ENCODE results near the gene BNIP5.
A peak's percentile ranks its signal among the peaks of the same experiment; 100 is the strongest.

BNIP5 gene

DNA sequence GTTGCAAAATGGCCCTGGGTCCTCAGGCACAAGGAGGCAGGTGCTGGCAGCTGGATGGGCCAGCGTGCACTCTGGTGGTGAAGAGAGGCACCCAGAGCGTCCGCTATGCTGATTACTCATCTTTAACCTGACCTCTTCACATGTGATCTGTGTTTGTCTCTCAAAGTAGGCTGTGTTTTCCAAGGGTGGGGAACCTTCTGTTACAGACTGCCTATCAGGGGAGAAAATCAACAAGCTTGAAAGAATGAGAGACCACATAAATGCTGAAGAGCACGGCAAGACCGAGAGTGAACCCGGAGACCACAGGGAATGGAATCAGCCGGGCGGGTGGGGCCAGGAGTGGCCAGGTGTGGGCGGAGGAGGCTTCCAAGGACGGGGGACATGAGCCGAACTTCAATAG is 16.2 kb downstream of the BNIP5 start:
- DNase-seq, result no peak

DNA sequence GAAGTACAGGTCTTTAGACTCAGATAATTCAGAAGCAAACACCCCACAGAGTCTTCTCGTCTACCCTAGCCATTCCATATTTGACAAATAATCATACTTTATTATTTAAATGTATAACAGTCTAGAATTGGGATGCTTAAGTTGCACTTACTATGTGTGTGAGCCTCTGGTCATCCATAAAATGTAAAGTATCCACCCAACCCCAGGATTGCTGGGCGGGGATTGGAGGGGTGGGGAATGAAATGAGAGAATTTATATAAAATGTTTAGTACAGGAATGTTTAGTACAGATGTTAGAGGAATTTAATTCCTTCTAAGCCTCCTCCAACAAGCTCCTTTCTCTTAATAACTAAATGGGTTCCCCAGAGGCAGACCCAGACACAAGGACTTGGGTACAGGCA is 16.9 kb downstream of the BNIP5 start:
- no peak for DNase-seq

DNA sequence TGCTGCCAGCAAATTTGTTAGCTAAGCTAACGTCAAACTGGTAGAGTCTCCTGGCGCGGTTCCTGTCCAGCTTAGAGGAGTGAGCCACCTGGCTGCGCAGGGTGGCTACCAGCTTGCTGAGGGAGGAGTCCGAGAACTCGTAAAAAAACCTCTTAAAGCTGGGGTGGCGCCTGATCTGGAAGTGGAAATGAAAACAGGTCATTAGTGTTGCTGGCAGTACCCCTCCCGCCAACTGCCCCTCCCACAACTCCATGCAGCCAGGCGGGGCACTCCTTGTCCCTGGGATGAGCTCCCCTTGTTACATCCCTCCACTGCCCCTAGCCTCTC is 17.3 kb downstream of the BNIP5 start:
- DNase-seq, result no peak

DNA sequence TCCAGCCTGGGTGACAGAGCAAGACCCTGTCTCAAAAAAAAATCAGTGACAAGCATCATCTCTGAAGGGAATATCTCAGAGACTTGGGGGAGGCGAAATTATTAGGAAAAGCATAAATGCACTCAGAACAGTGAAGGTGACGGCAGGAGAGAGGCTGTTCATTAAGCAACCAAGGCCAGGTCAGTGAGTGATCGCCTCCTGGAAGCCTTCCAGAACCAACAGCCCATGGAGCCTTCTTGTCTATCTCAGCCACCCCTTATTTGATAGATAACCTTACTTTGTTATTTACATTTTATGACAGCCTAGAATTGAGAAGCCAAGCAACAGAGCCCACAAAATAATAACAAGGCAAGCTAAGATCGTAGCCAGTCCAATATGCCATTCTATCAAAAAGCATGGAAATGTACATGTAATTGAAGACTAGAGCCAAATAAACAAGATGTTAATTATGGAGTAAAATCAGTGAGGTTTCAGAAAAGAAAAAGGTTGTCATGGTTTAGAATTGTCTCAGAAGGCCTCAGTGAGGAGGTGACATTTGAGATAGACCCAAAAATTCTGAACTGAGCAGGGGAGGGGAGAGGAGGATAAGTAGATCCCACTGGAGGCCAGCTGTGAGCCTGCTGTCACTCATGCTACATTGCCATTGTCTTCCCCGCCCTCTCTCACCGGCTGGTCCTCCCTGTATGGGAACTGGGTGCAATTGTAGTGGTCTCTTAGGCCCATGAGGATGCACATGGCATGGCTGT is 17.8 kb downstream of the BNIP5 start:
- no peak for DNase-seq

DNA sequence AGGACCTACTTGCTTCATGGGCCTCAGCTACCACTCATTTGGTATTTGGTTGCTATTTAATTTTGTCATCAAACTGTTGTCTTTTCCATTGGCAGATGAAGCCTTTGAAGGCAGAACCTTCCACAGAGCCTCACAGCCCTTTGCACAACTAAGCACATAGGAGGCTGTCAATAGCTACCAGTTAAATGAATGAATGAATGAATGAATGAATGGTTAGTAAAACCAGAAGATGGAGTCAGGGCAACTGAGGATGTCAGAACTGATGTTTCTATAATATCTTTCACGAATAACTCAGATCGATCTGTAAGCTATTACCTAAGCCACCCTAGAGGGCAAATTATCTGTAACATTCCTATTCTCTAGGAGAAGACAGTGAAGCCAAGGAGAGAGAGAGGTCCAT is 19.1 kb downstream of the BNIP5 start:
- DNase-seq, result no peak

DNA sequence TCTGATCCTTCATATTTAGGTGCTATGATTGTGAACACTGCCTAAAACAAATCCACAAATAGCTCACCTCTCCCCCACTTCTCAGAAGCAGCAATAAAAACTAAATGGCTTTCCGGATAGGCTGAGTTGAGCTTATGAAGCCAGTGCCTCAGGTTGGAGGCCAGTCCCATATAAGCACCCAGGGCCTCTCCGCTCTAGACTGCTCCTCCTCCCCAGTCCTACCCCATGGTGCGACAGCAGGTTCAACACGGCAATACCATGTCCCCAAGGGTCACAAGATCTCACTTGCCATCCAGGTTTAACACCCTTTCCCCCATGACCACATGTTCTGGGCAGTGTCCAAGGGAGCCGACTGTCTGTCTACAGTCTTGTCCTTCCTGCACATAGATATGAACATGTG is 20.8 kb downstream of the BNIP5 start:
- DNase-seq, result no peak

DNA sequence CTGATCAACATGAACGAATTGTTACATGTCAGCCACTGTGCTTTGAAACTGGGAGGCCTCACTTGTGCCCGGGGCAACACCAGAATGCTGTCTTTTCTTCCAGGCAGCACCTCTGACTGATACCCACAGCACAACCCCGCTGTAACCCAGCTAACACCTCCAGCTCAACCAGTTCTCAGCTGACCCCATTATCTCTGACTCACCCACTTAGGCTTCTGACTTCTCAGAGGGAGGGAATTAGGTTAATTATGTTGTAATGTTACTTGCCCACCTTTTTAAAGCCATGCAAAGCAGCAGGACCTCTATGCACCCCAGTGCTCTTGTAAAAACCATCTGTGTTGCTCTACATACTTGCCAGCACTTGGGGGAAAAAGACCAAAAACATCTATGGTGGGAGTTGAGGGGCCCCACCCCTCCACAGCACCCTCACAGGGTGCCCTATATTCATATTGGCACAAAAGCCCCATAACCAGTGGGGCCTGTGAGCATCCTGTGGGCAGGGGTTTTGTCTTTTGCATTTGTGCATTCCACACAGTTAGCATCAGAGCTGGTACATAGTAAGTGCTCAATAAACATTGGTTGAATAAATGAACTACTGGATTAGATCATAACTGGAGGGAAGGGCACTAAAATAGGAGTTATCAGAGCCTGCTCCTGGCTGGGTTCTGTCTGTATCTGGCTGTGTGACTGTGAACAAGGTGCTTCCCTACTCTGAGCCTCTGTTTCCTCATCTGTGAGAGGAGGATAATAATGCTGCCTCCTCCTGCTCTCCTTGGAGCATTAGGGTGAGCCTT is 22.3 kb downstream of the BNIP5 start:
- DNase-seq, result no peak

DNA sequence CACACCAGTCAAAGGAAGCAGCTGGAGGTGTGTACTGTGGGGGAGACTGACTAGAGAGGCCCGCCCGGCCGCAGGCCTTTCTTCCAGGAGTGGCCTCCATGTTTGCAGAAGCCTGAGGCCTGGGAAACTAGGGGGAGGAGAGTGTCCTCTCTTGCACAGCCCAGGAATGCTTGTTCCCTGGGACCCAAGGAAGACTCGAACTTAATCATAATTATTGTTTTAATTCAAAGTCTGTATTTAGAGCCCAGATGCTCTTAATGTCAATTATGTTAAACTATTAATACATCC is 23.1 kb downstream of the BNIP5 start:
- DNase-seq, result no peak

DNA sequence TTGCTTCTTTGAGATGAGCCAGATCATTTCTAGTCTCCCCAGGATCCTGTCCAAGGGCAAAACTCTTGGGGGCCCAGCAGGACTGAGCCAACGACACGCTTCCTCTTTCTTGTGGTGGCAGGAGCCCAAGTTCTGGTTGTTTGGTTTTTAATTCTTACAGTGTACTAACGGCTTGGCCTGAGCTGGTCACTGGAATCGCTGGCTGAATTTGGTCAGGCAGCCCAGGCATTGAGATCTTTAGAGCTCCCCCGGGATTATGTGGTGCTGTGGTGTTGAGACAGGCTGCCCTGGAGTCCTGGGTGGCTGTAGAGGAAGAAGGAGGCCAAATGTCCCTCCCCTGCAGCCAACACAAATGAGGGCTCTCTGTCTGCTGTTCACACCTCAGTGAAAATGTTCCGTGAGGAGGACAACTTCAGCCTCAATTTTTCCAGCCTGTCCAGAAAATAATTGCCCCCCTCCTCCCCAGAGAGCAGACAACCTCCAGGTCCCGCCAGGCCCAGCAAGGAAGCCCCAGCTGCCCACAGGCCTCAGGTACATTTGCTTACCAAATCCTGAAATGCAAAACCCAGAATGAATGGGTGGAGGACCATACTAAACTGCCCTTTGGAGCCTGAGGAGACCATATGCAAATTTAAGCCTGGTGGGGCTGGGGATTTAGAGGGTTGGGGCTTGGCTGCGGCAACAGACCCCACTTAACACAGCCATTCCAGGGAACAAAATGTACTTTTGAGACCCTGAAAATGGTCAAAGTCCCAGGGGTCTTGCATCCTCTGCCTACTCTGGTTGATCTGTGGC is 23.6 kb downstream of the BNIP5 start:
- no peak for DNase-seq

DNA sequence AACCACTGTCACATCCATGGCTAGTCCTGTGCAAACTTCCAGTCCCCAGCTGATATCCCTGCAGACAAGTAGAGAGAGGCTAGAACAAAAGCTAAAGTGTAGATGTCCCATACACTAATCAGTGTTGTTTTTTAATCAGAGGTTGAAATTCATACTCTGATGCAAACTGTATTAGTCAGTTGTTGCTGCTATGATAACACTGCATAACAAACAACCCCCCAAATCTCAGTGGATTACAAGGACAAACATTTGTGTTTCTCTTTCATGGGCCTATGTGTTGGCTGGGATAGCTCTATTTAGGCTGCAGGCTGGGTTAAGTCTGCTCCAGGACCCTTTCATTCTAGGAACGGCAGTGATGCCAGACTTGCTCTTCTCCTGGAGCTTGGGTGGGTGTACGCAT is 26.8 kb downstream of the BNIP5 start:
- DNase-seq, result no peak

DNA sequence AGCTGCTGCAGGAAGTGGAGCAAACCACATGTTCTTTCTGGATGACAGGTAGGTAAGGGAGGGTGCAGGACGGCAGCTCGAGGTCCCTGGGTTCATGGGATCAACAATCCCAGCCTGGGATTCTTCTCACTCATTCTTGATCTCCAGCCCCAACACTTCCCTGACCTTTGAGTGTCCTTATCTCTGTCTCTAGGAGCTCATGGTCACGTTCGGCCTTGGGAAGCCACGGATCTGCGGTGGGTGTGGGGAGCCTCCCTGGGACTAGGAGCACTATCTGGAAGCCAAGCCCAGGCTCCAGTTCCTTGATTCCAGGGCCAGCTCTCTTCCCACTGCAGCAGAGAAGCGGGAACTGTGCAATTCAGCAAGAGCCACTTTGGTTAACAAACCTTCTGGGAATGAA is 27.5 kb downstream of the BNIP5 start:
- DNase-seq, result no peak

DNA sequence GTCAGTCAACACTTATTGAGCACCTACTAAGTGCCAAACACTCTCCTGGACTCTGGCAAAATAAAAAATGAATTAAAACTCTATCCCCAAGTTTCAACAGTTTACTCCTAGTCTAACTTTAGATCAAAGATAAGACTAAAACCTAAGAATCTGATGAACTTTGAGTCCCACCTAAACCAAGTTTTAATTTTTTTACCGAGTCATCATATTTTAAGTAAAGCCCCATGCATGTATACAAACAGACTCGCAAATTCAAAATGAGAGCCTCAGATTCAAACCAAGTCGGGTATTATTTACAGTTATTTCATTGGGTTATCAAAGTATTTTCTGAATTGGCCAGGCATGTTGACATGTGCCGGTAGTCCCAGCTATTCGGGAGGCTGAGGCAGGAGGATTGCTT is 28.2 kb downstream of the BNIP5 start:
- DNase-seq, result no peak

DNA sequence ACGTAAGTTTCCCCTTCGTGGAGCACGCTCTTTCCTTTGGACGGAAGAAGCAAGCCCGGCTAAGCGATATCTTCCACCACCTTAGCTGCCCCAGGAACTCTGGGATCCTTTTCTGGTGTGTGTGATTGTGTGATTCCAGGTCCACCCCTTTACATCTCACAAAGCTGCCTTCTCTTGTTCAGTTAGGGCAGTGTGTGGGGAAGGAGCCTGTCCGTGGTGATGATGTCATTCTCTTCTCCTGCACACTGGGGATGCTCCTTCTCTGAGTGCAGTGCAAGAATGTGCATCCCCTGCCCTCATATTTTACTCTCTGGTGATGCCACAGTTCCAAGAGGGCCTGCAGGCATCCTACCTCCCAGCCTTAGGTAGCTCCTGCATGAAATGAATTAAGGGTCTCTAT is 30.3 kb downstream of the BNIP5 start:
- DNase-seq, result no peak

DNA sequence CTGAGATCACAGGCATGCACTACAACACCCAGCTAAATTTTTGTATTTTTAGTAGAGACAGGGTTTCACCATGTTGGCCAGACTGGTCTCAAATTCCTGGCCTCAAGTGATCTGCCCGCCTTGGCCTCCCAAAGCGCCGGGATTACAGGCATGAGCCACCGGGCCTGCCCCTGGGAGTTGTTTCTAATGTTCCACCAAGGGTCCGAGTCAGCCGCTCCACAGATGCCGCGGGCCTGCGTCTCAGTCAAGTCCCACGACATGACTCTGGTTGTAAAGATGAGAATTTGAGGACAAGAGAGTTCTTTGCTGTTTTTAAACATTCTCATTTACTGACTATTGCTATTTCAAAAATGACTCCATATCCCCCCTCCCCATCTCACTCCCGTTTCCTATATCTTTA is 30.8 kb downstream of the BNIP5 start:
- DNase-seq, result no peak

DNA sequence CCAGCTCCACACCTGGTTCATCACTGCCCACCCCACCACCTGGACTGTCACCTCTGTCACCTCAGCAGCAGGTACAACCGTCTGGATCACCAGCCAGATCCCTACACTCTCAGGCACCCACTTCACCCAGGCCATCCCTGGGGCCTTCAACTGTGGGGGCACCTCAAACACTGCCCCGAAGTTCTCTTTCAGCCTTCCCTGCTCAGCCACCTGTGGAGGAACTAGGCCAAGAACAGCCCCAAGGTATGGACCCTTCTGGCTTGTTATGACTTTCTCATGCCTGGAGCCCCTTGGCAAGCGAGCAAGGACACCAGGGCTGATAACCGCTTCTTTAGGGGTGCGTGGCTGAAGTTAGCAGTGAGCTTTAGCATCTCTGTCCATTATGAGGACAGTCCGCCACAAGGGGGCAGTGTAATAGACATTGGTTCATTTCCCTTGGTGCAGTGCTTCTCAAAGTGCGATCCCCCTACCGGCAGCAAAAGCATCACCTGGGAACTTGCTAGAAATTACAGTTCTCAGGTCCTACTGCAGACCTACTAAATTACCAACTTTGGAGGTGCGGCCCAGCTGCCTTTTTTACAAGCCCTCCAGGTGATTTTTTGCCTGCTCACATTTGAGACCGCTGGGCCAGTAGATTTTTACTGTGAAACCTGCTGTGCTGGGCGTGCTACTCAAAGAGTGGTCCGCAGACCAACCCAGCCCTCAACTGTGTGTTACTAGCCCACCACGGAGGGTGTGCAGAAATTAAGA is 34.3 kb downstream of the BNIP5 start:
- peak; percentile 19 for DNase-seq

DNA sequence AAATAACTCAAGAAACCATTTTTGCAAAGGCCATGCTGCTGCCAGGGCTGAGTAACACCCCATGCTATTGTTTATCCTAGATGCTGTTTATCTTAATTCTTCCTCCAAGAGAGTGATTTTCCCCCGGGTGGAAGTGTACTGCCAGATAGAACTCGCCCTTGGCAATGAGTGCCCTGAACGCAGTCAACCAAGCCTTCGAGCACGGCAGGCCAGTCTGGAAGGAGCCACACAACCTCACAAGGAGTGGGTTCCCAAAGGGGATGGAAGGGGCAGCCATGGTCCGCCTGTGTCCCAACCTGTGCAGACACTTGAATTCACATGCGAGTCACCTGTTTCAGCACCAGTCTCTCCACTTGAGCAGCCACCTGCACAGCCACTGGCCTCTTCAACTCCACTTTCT is 34.9 kb downstream of the BNIP5 start:
- no peak for DNase-seq

DNA sequence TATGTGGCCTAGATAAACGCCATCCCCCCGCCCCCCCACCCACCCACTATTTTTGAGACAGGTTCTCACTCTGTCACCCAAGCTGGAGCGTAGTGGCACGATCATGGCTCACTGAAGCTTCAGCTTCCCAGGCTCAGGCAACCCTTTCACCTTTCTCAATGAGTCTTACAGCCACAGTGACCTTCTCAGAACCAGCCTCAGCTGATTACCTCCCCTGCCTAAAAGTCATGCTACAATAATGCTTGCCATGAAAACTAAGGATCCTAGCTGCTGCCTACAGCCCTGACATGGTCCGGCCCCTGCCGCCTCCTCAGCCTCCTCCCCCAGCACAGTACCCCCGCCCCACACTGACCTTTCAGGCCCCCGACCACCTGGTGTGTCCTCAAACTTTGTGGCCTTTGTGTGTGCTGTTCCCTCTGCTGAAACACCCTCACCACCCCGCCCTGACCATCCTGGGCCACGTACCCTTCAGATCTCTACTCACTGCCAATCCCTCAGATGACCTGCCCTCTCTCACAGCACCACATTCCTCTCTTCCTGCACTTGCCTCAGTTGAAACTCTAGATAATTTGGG is 35.5 kb downstream of the BNIP5 start:
- no peak for DNase-seq

DNA sequence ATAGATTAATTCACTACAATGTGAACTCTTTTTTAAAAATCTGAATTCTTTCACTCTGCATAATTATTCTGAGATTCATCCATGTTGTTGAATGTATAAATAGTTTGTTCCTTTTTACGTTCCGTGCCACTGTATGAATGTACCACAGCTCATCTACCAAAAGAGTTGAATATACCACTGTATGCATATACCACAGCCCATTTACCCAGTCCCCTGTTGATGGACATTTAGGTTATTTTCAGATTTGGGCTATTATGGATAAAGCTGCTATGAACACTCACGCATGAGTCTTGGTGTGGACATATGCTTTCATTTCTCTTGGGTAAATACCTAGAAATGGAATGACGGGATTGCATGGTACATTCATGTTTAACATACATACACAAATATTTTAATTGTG is 38.7 kb downstream of the BNIP5 start:
- DNase-seq, result no peak

DNA sequence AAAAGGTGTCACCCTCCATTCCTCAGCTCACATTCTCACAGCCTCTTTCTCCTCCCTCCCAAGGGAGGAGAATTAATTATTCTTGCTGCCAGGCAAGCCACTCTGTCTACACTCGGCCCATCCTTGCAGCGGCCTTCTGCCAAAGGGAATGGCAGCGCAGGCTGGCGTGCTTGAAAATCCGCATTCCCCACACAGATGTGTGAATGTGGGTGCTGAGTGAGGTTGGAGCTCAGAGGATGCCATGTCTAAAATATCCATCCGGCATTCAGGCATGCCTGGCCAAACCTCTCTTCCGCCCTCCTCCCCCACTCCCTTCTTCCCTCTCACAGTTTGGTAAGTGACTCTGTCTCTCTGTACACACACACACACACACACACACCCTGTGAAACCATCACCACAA is 39.2 kb downstream of the BNIP5 start:
- no peak for DNase-seq

DNA sequence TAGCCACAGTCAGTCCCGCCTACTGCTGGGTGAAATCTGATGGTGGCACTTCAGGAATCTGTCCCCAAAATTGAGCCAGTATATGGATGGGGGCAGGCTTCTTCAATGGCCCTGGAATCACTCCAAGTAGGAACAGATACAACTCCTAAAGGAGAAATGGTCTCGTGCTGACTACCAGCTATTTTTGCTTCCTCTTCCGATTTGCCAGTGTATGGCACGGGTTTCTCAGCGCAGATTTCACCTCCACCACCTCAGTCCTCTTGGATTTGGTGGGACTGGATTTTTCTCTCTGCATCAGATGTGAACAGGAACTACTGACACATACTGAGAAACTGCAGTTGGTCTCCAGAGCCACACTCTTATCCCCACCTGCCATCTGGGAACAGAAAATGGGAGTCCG is 39.6 kb downstream of the BNIP5 start:
- no peak for DNase-seq

DNA sequence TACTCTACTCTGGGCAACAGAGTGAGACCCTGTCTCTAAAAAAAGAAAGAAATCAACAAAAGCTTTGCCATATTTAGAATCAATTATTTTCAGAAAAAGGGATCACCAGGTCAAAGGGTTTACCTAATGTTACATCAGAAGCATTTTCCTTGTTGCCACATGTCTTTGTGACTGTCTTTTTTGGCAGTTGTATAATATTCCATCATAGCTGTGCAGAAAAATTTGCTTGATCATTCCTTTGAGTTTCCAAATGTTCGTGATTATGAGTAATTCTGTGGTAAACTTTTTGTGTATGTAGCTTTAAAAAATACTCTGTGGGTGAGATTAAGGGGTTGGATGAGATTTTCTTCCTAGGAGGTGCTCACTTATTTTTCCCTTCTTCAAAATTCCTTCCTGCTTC is 40.4 kb downstream of the BNIP5 start:
- no peak for DNase-seq

DNA sequence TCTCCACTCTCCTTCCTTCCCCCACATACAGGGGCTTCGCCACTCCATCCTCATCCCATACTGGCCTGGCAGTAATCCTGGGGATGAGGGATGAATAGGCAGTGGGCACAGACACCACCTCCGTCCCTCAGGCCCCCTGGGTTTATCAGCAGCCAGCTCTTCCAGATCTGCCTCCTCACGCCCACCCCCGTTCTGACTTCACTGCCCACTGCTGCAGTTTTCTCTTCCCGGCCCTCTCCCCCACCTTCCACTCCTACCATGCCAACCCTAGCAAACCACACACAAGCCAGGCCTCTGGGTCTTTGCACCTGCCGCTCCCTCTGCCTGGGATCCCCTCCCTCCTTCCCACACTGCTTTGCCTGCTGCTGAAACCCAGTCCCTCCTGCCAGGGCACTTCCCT is 44.5 kb downstream of the BNIP5 start:
- DNase-seq, result no peak
